K562 (cell line): Measurements from ENCODE around the gene PALMD. TPM values are rescaled to one million over a fixed set of nuclear protein-coding genes. Genes with fewer than 3 reads are reported as not detected.
A peak's percentile ranks its signal among the peaks of the same experiment; 100 is the strongest.

Experiments used
- BRCA1 ChIP-seq, 2 experiments: fragments of 450-650 bp in 1 of 2; sonication (generic) in 1 of 2; formaldehyde crosslinking in 1 of 2; IDR thresholded peaks; 2 replicates each; pipeline versions ENCODE4 v1.5.0 to v1.6.1; 2017 to 2020; ENCODE audit warnings: mild to moderate bottlenecking in 1 of 2, missing genetic modification reagents in 1 of 2
- BRD9 ChIP-seq: fragments of 450-650 bp; IDR thresholded peaks from 2 replicates; pipeline ENCODE4 v1.6.1; 2018; ENCODE audit warnings: low read depth; ENCODE audit not compliant: partially characterized antibody
- C11orf30 ChIP-seq: fragments of 450-650 bp; IDR thresholded peaks from 2 replicates; pipeline ENCODE4 v1.6.1; 2016; ENCODE audit warnings: low read depth, mild to moderate bottlenecking
- CBFA2T2 ChIP-seq: fragments of 450-650 bp; conservative IDR thresholded peaks from 2 replicates; pipeline ENCODE4 v1.6.1; 2017; ENCODE audit warnings: mild to moderate bottlenecking
- HDAC1 ChIP-seq, 2 experiments: fragments of 450-650 bp; IDR thresholded peaks; 2 replicates each; pipeline ENCODE4 v1.6.1; 2016 to 2017; ENCODE audit warnings: inconsistent platforms in 1 of 2, mild to moderate bottlenecking in 1 of 2, moderate library complexity in 1 of 2
- IRF2 ChIP-seq: sonication (generic); formaldehyde crosslinking; IDR thresholded peaks from 2 replicates; pipeline ENCODE4 v1.8.1; 2022; ENCODE audit warnings: mild to moderate bottlenecking, missing genetic modification reagents
- KLF16 ChIP-seq: IDR thresholded peaks from 2 replicates; pipeline ENCODE4 v1.6.1; 2016; ENCODE audit warnings: antibody characterized with exemption
- PHB ChIP-seq: fragments of 250-450 bp; sonication (Bioruptor Pico); IDR thresholded peaks from 2 replicates; pipeline ENCODE4 v1.5.0; 2021
- PHF21A ChIP-seq: fragments of 450-650 bp; IDR thresholded peaks from 2 replicates; pipeline ENCODE4 v1.6.1; 2017; ENCODE audit warnings: low read depth, borderline replicate concordance
- RBBP5 ChIP-seq: fragments of 200-600 bp; sonication (generic); IDR thresholded peaks from 2 replicates; pipeline ENCODE4 v1.6.1; 2012; ENCODE audit warnings: borderline replicate concordance, mild to moderate bottlenecking, low read length, control low read depth, inconsistent platforms; ENCODE audit not compliant: insufficient read depth, poor library complexity, severe bottlenecking
- SMAD3 ChIP-seq: fragments of 450-650 bp; formaldehyde crosslinking; conservative IDR thresholded peaks from 2 replicates; pipeline ENCODE4 v1.4.0; 2020; ENCODE audit warnings: mild to moderate bottlenecking
- SPI1 ChIP-seq: IDR thresholded peaks from 2 replicates; pipeline ENCODE4 v1.6.1; 2011; ENCODE audit warnings: low read depth, low read length, control low read depth, borderline replicate concordance
- WHSC1 ChIP-seq: IDR thresholded peaks from one replicate; pipeline ENCODE4 v1.6.1; 2012; ENCODE audit warnings: low read length, control low read depth, inconsistent platforms
- ZNF134 ChIP-seq: fragments of 250-450 bp; sonication (Bioruptor Pico); conservative IDR thresholded peaks from 2 replicates; pipeline ENCODE4 v1.4.0; 2020
- ZNF41 ChIP-seq: fragments of 250-450 bp; sonication (Bioruptor Pico); conservative IDR thresholded peaks from 2 replicates; pipeline ENCODE4 v1.4.0; 2020; ENCODE audit warnings: mild to moderate bottlenecking
- ZNF76 ChIP-seq: fragments of 250-450 bp; sonication (Bioruptor Pico); IDR thresholded peaks from 2 replicates; pipeline ENCODE4 v1.4.0; 2020; ENCODE audit warnings: mild to moderate bottlenecking, moderate library complexity, borderline replicate concordance
- polyA plus RNA-seq, 8 experiments: library from polyadenylated mRNA; depleted of rRNA in 4 of 8; stranded (reverse) in 5 of 8; unstranded in 3 of 8; fragments of >200 nt; fragmentation: Nextera tagmentation in 2 of 8; fragmentation: Illumina TruSeq in 1 of 8; extraction: Ambion mirVana in 2 of 8; extraction: Trizol in 1 of 8; gene quantifications; 2 replicates each; pipeline versions ENCODE4 v1.2.1 to v1.2.3, GENCODE V29; 2011 to 2014; ENCODE audit warnings: inconsistent platforms in 1 of 8, missing spikeins in 1 of 8
- total RNA-seq, 7 experiments: library from RNA; depleted of rRNA in 6 of 7; stranded (reverse); fragments of >200 nt in 6 of 7; fragmentation: Illumina TruSeq in 2 of 7; extraction: Trizol in 2 of 7; gene quantifications; 2 replicates each; pipeline versions ENCODE4 v1.2.1 to v1.2.3, GENCODE V29; 2011 to 2021; ENCODE audit warnings: low replicate concordance in 1 of 7
- TF ChIP-seq, protein P1 (sequence below): IDR thresholded peaks from 2 replicates; pipeline ENCODE4 v1.6.1; 2011; ENCODE audit warnings: borderline replicate concordance, low read depth, mild to moderate bottlenecking, moderate library complexity, low read length; ENCODE audit not compliant: insufficient read depth, poor library complexity, severe bottlenecking
- TF ChIP-seq, protein P2 (sequence below), 2 experiments: fragments of 250-450 bp in 1 of 2; fragments of 450-650 bp in 1 of 2; sonication (Bioruptor Pico) in 1 of 2; IDR thresholded peaks; 2 replicates each; pipeline versions ENCODE4 v1.6.1 to v1.8.0; 2016 to 2021; ENCODE audit warnings: mild to moderate bottlenecking in 2 of 2, moderate library complexity in 2 of 2, missing compliant biosample characterization in 1 of 2, missing genetic modification characterization in 1 of 2
- TF ChIP-seq, protein P3 (sequence below): fragments of 200-800 bp; sonication (Bioruptor generic); IDR thresholded peaks from 2 replicates; pipeline ENCODE4 v1.6.1; 2016; ENCODE audit warnings: missing genetic modification characterization, missing compliant biosample characterization
- TF ChIP-seq, protein P4 (sequence below): fragments of 250-450 bp; sonication (Bioruptor Pico); IDR thresholded peaks from 2 replicates; pipeline ENCODE4 v1.5.1; 2021; ENCODE audit warnings: mild to moderate bottlenecking

Gene PALMD
- total and polyA plus RNA-seq, 9 of the 15 experiments (the other 6 are each of a cell fraction or from before 2014, with no cell fraction given): 2.7 to 13.5 (median 5.4) TPM

DNA sequence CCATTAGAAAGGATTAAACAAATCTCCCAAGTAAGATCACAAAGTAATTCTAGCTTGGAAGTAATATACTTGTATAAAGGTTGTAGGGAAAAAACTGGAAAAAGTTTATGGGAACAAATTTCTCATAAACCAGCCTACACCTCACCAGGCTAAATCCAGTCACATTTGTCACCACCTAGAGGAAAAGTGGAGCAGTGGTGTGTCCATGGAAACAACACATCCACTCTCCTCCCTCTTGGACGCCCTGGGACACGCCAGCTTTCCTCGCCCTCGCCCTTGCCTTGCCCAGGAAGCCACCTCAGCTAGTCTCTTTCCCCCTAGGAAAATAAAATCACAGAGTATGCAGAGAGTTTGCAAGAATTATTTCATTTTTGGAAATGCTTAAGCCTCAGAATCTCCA, 2.2 kb downstream of the PALMD start (continued):
- TF ChIP-seq, protein P1, sequence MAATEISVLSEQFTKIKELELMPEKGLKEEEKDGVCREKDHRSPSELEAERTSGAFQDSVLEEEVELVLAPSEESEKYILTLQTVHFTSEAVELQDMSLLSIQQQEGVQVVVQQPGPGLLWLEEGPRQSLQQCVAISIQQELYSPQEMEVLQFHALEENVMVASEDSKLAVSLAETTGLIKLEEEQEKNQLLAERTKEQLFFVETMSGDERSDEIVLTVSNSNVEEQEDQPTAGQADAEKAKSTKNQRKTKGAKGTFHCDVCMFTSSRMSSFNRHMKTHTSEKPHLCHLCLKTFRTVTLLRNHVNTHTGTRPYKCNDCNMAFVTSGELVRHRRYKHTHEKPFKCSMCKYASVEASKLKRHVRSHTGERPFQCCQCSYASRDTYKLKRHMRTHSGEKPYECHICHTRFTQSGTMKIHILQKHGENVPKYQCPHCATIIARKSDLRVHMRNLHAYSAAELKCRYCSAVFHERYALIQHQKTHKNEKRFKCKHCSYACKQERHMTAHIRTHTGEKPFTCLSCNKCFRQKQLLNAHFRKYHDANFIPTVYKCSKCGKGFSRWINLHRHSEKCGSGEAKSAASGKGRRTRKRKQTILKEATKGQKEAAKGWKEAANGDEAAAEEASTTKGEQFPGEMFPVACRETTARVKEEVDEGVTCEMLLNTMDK: peak; percentile 25
- no peak for TF ChIP-seq ZNF134
- no peak for TF ChIP-seq C11orf30
- 0 out of 4 replicates have a peak, but pooled peaks of 1 of the 2 experiments have one; percentile 20 for TF ChIP-seq HDAC1 (IDR thresholded peaks at IDR 0.05)
- TF ChIP-seq RBBP5: no peak
- no peak for TF ChIP-seq IRF2
- TF ChIP-seq WHSC1: no peak
- no peak for TF ChIP-seq SMAD3 (CRISPR knock-in tag)
- no peak for TF ChIP-seq PHB (CRISPR knock-in tag)
- TF ChIP-seq, protein P2, sequence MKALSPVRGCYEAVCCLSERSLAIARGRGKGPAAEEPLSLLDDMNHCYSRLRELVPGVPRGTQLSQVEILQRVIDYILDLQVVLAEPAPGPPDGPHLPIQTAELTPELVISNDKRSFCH (CRISPR knock-in tag; IDR thresholded peaks at IDR 0.05): no peak
- TF ChIP-seq, protein P2 (tag; IDR thresholded peaks at IDR 0.05): no peak
- TF ChIP-seq, protein P3, sequence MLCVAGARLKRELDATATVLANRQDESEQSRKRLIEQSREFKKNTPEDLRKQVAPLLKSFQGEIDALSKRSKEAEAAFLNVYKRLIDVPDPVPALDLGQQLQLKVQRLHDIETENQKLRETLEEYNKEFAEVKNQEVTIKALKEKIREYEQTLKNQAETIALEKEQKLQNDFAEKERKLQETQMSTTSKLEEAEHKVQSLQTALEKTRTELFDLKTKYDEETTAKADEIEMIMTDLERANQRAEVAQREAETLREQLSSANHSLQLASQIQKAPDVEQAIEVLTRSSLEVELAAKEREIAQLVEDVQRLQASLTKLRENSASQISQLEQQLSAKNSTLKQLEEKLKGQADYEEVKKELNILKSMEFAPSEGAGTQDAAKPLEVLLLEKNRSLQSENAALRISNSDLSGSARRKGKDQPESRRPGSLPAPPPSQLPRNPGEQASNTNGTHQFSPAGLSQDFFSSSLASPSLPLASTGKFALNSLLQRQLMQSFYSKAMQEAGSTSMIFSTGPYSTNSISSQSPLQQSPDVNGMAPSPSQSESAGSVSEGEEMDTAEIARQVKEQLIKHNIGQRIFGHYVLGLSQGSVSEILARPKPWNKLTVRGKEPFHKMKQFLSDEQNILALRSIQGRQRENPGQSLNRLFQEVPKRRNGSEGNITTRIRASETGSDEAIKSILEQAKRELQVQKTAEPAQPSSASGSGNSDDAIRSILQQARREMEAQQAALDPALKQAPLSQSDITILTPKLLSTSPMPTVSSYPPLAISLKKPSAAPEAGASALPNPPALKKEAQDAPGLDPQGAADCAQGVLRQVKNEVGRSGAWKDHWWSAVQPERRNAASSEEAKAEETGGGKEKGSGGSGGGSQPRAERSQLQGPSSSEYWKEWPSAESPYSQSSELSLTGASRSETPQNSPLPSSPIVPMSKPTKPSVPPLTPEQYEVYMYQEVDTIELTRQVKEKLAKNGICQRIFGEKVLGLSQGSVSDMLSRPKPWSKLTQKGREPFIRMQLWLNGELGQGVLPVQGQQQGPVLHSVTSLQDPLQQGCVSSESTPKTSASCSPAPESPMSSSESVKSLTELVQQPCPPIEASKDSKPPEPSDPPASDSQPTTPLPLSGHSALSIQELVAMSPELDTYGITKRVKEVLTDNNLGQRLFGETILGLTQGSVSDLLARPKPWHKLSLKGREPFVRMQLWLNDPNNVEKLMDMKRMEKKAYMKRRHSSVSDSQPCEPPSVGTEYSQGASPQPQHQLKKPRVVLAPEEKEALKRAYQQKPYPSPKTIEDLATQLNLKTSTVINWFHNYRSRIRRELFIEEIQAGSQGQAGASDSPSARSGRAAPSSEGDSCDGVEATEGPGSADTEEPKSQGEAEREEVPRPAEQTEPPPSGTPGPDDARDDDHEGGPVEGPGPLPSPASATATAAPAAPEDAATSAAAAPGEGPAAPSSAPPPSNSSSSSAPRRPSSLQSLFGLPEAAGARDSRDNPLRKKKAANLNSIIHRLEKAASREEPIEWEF: no peak
- no peak for TF ChIP-seq ZNF41
- no peak for TF ChIP-seq SPI1
- no peak for TF ChIP-seq CBFA2T2
- no peak for TF ChIP-seq KLF16
- peak; percentile 80 for TF ChIP-seq BRD9
- TF ChIP-seq, protein P4, sequence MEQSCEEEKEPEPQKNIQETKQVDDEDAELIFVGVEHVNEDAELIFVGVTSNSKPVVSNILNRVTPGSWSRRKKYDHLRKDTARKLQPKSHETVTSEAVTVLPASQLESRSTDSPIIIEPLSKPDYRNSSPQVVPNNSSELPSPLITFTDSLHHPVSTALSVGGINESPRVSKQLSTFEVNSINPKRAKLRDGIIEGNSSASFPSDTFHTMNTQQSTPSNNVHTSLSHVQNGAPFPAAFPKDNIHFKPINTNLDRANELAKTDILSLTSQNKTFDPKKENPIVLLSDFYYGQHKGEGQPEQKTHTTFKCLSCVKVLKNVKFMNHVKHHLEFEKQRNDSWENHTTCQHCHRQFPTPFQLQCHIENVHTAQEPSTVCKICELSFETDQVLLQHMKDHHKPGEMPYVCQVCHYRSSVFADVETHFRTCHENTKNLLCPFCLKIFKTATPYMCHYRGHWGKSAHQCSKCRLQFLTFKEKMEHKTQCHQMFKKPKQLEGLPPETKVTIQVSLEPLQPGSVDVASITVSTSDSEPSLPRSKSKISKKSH: no peak
- no peak for TF ChIP-seq BRCA1 (IDR thresholded peaks at IDR 0.05)
- no peak for TF ChIP-seq BRCA1 (CRISPR knock-in tag; IDR thresholded peaks at IDR 0.05)
- no peak for TF ChIP-seq PHF21A
- no peak for TF ChIP-seq ZNF76
